Astrocyte (in vitro differentiated cells and primary cell): ENCODE measurements around the gene PHF1. TPM values are rescaled to one million over a fixed set of nuclear protein-coding genes. Genes with fewer than 3 reads are reported as not detected.

Experiments used
- DNase-seq: peaks from one replicate; pipeline ENCODE4 v3.0.0-alpha.2; 2010; ENCODE audit warnings: low read depth
- FAIRE-seq: peaks from 2 replicates; lab custom pipeline; 2011; peaks lifted over from hg19 to GRCh38; lab: Jason Lieb, UNC
- H2AFZ ChIP-seq: 2 replicates; pipeline ENCODE4 v1.6.0; 2012; ENCODE audit warnings: low read depth, low read length, inconsistent platforms
- H3K27ac ChIP-seq: 2 replicates; pipeline ENCODE4 v1.5.1; 2011; ENCODE audit warnings: low read depth, low read length, inconsistent platforms
- H3K27me3 ChIP-seq: 2 replicates; pipeline ENCODE4 v1.6.0; 2011; ENCODE audit warnings: low read length, inconsistent platforms; ENCODE audit not compliant: insufficient read depth
- H3K36me3 ChIP-seq: 2 replicates; pipeline ENCODE4 v1.5.1; 2011; ENCODE audit warnings: low read length, inconsistent platforms; ENCODE audit not compliant: insufficient read depth
- H3K4me1 ChIP-seq: 2 replicates; pipeline ENCODE4 v1.5.1; 2011; ENCODE audit warnings: low read length, inconsistent platforms; ENCODE audit not compliant: insufficient read depth
- H3K4me2 ChIP-seq: 2 replicates; pipeline ENCODE4 v1.6.0; 2012; ENCODE audit warnings: low read length, inconsistent platforms
- H3K4me3 ChIP-seq: 2 replicates; pipeline ENCODE4 v1.5.1; 2011; ENCODE audit warnings: low read depth, mild to moderate bottlenecking, low read length, inconsistent platforms; ENCODE audit not compliant: insufficient read depth
- H3K79me2 ChIP-seq: 2 replicates; pipeline ENCODE4 v1.6.0; 2012; ENCODE audit warnings: mild to moderate bottlenecking, low read length, inconsistent platforms; ENCODE audit not compliant: insufficient read depth
- H3K9ac ChIP-seq: 2 replicates; pipeline ENCODE4 v1.6.0; 2012; ENCODE audit warnings: mild to moderate bottlenecking, low read length, inconsistent platforms
- H3K9me3 ChIP-seq: 2 replicates; pipeline ENCODE4 v1.5.1; 2012; ENCODE audit warnings: low read depth, mild to moderate bottlenecking, low read length, inconsistent platforms; ENCODE audit not compliant: insufficient read depth
- H4K20me1 ChIP-seq: 2 replicates; pipeline ENCODE4 v1.6.0; 2012; ENCODE audit warnings: low read length, inconsistent platforms; ENCODE audit not compliant: insufficient read depth
- H3K27ac Mint-ChIP-seq: one replicate; pipeline ENCODE4 v1.8.0; 2021; ENCODE audit warnings: mild to moderate bottlenecking, mixed read lengths; ENCODE audit not compliant: unreplicated experiment
- H3K27me3 Mint-ChIP-seq: one replicate; pipeline ENCODE4 v1.8.0; 2021; ENCODE audit warnings: low read depth, mixed read lengths; ENCODE audit not compliant: unreplicated experiment
- H3K36me3 Mint-ChIP-seq: one replicate; pipeline ENCODE4 v1.8.0; 2021; ENCODE audit warnings: low read depth, mixed read lengths; ENCODE audit not compliant: unreplicated experiment
- H3K4me1 Mint-ChIP-seq: one replicate; pipeline ENCODE4 v1.8.0; 2021; ENCODE audit warnings: low read depth, mixed read lengths; ENCODE audit not compliant: unreplicated experiment
- H3K4me3 Mint-ChIP-seq: one replicate; pipeline ENCODE4 v1.8.0; 2021; ENCODE audit warnings: mild to moderate bottlenecking, moderate library complexity, mixed read lengths; ENCODE audit not compliant: unreplicated experiment
- H3K9me3 Mint-ChIP-seq: one replicate; pipeline ENCODE4 v1.8.0; 2021; ENCODE audit warnings: mild to moderate bottlenecking, mixed read lengths; ENCODE audit not compliant: unreplicated experiment
- EZH2 ChIP-seq: IDR thresholded peaks from 2 replicates; pipeline ENCODE4 v1.6.1; 2012; ENCODE audit warnings: mild to moderate bottlenecking, low read length, inconsistent platforms; ENCODE audit not compliant: insufficient read depth
- total RNA-seq: library from RNA; stranded (reverse); gene quantifications from 2 replicates; pipeline ENCODE4 v1.2.1, GENCODE V29; 2021
- TF ChIP-seq, protein P1 (sequence below): IDR thresholded peaks from 2 replicates; pipeline ENCODE4 v1.5.1; 2011; ENCODE audit warnings: low read depth, mild to moderate bottlenecking, inconsistent platforms, low read length, moderate library complexity; ENCODE audit not compliant: insufficient read depth

PHF1 gene
- total RNA-seq, 1 donor from 2014 or later = 34.3 TPM

DNA sequence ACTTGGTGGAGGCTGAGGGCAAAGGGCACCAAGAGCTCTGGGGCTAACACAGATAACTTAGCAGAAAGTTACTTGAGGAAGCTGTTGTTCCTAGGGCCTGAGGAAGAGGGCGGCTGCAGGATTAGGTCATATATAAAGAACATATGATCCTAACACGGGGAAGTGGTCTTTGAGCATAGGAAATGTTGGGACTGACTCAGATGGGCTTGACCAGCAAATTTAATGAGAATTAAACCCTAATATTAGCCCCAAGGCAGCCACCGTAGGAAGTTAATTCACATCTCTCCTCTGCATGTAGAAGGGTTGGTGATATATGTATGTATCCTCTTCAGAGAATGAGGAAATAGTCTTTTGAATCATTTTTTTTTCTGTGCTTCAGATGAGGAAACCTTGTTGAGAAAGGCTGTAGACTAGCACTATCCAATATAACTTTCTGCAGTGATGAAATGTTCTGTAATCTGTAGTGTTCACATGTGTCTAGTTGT, 34.3 kb downstream of the PHF1 start:
- peaks cover 33% of the 10 kb centered on the region for H3K36me3 Mint-ChIP-seq
- no peak for FAIRE-seq
- Histone ChIP-seq H3K27me3 (no peaks in the 10 kb centered on the region), H3K9me3 (no peaks in the 10 kb centered on the region), H3K4me2 (no peak overlapping the region), H4K20me1 (peaks cover 9% of the 10 kb centered on the region), H2AFZ (no peak overlapping the region), H3K4me3 (no peak overlapping the region), H3K27ac (no peak overlapping the region), H3K4me1 (no peaks in the 10 kb centered on the region), H3K79me2 (no peaks in the 10 kb centered on the region), H3K9ac (no peak overlapping the region), H3K36me3 (peaks cover 2% of the 10 kb centered on the region)
- H3K4me1 Mint-ChIP-seq = no peaks in the 10 kb centered on the region
- no peak overlapping the region for H3K27ac Mint-ChIP-seq
- no peak overlapping the region for H3K4me3 Mint-ChIP-seq
- DNase-seq = no peak
- no peaks in the 10 kb centered on the region for H3K27me3 Mint-ChIP-seq
- TF ChIP-seq, protein P1, sequence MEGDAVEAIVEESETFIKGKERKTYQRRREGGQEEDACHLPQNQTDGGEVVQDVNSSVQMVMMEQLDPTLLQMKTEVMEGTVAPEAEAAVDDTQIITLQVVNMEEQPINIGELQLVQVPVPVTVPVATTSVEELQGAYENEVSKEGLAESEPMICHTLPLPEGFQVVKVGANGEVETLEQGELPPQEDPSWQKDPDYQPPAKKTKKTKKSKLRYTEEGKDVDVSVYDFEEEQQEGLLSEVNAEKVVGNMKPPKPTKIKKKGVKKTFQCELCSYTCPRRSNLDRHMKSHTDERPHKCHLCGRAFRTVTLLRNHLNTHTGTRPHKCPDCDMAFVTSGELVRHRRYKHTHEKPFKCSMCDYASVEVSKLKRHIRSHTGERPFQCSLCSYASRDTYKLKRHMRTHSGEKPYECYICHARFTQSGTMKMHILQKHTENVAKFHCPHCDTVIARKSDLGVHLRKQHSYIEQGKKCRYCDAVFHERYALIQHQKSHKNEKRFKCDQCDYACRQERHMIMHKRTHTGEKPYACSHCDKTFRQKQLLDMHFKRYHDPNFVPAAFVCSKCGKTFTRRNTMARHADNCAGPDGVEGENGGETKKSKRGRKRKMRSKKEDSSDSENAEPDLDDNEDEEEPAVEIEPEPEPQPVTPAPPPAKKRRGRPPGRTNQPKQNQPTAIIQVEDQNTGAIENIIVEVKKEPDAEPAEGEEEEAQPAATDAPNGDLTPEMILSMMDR = no peak
- TF ChIP-seq EZH2 = no peak
- H3K9me3 Mint-ChIP-seq = no peaks in the 10 kb centered on the region

GRCh38 chr6:33446356-33446755, 35.5 kb downstream of the PHF1 start:
- peaks cover 32% of the 10 kb centered on the region for H3K36me3 Mint-ChIP-seq

DNA sequence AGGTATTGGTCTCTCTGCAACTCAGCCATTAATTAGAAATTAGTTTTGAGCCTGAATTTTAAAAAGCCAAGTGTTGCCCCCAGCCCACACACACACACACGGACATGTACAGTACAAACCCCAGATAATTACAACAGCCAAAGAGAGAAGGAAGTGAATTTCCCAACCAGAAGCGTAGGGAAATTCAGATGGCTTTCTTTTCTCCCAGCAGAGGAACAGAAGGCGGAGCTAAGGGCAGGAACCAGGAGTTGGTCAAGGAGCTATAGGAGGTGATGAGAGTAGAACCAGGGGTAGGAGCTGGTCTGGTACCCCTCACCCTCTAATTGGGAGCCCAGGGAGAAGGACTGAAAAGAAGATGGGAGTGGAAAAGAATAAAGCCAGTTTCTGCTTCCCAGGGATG, 39.6 kb downstream of the PHF1 start:
- H3K79me2 ChIP-seq = peaks cover 14% of the 10 kb centered on the region
- H4K20me1 ChIP-seq = peaks cover 4% of the 10 kb centered on the region
- DNase-seq (no peak), FAIRE-seq (no peak)
- no peak for TF ChIP-seq EZH2
- TF ChIP-seq, protein P1 = no peak
- no peaks in the 10 kb centered on the region for H3K27me3 Mint-ChIP-seq
- H3K27me3 ChIP-seq = no peaks in the 10 kb centered on the region
- H3K4me1 ChIP-seq = peaks cover 6% of the 10 kb centered on the region
- H2AFZ ChIP-seq = no peak overlapping the region
- H3K9me3 Mint-ChIP-seq = no peaks in the 10 kb centered on the region
- no peaks in the 10 kb centered on the region for H3K9me3 ChIP-seq
- H3K27ac Mint-ChIP-seq = no peak overlapping the region
- no peak overlapping the region for H3K4me2 ChIP-seq
- no peak overlapping the region for H3K4me3 ChIP-seq
- peaks cover 8% of the 10 kb centered on the region for H3K4me1 Mint-ChIP-seq
- no peak overlapping the region for H3K4me3 Mint-ChIP-seq
- H3K36me3 Mint-ChIP-seq = peaks cover 23% of the 10 kb centered on the region
- H3K9ac ChIP-seq = no peak overlapping the region
- H3K36me3 ChIP-seq = peaks cover under 1% of the 10 kb centered on the region
- no peak overlapping the region for H3K27ac ChIP-seq

More at GRCh38 chr6:33446356-33446755, 35.5 kb downstream of the PHF1 start:
- Histone ChIP-seq H4K20me1 (peaks cover 6% of the 10 kb centered on the region), H3K27ac (no peak overlapping the region), H3K4me2 (no peak overlapping the region), H3K9ac (no peak overlapping the region), H3K79me2 (no peaks in the 10 kb centered on the region), H3K4me1 (no peaks in the 10 kb centered on the region), H3K27me3 (no peaks in the 10 kb centered on the region), H3K4me3 (no peak overlapping the region), H2AFZ (no peak overlapping the region), H3K36me3 (peaks cover 2% of the 10 kb centered on the region), H3K9me3 (no peaks in the 10 kb centered on the region)
- no peaks in the 10 kb centered on the region for H3K4me1 Mint-ChIP-seq
- H3K27me3 Mint-ChIP-seq = no peaks in the 10 kb centered on the region
- TF ChIP-seq, protein P1 = no peak
- no peak for TF ChIP-seq EZH2
- no peak overlapping the region for H3K27ac Mint-ChIP-seq
- H3K4me3 Mint-ChIP-seq = peak overlapping the region; percentile 13
- FAIRE-seq = no peak
- no peaks in the 10 kb centered on the region for H3K9me3 Mint-ChIP-seq
- DNase-seq = no peak
